ENCODE data around the gene ST6GALNAC2.
"Not testable (repeated sequence)": the region's sequence is repeated elsewhere in the genome, so short reads cannot be mapped to it uniquely, and the experiment has no call there.

Gene ST6GALNAC2

GRCh38 chr17:76585649-76586593 is at the start of gene ST6GALNAC2:
ST6GALNAC2 (minus strand) TSS chr17:76585860; CDS start chr17:76585808, 52 bp downstream.
- DNase-seq (ENCODE audit: low read depth, low spot score), result no peak

GRCh38 chr17:76635039-76635438 is 49.4 kb upstream of the ST6GALNAC2 start:
- DNase-seq (ENCODE audit: low read depth, low spot score), result no peak

- DNase-seq (ENCODE audit: low read depth, low spot score), result no peak
Observed at GRCh38 chr17:76633628-76634328, 48.1 kb upstream of the ST6GALNAC2 start.

- no peak for DNase-seq (ENCODE audit: low read depth, low spot score)
Observed at GRCh38 chr17:76631821-76632565, 46.3 kb upstream of the ST6GALNAC2 start.

GRCh38 chr17:76630151-76630550 is 44.5 kb upstream of the ST6GALNAC2 start:
- no peak for DNase-seq (ENCODE audit: low read depth, low spot score)

GRCh38 chr17:76627510-76627909 is 41.9 kb upstream of the ST6GALNAC2 start:
- no peak for DNase-seq (ENCODE audit: low read depth, low spot score)

- no peak for DNase-seq (ENCODE audit: low read depth, low spot score)
Observed at GRCh38 chr17:76626442-76626841, 40.8 kb upstream of the ST6GALNAC2 start.

GRCh38 chr17:76625496-76625895 is 39.8 kb upstream of the ST6GALNAC2 start:
- no peak for DNase-seq (ENCODE audit: low read depth, low spot score)

- DNase-seq (ENCODE audit: low read depth, low spot score), result peak; percentile 24
Observed at GRCh38 chr17:76623271-76624146, 37.8 kb upstream of the ST6GALNAC2 start.

GRCh38 chr17:76617838-76618237 is 32.2 kb upstream of the ST6GALNAC2 start:
- no peak for DNase-seq (ENCODE audit: low read depth, low spot score)

GRCh38 chr17:76614912-76615617 is 29.4 kb upstream of the ST6GALNAC2 start:
- DNase-seq (ENCODE audit: low read depth, low spot score), result no peak

GRCh38 chr17:76614064-76614759 is 28.6 kb upstream of the ST6GALNAC2 start:
- not testable (repeated sequence) for DNase-seq (ENCODE audit: low read depth, low spot score)

GRCh38 chr17:76612977-76613851 is 27.6 kb upstream of the ST6GALNAC2 start:
- DNase-seq (ENCODE audit: low read depth, low spot score), result no peak

- no peak for DNase-seq (ENCODE audit: low read depth, low spot score)
Observed at GRCh38 chr17:76612465-76612864, 26.8 kb upstream of the ST6GALNAC2 start.

- no peak for DNase-seq (ENCODE audit: low read depth, low spot score)
Observed at GRCh38 chr17:76611758-76612157, 26.1 kb upstream of the ST6GALNAC2 start.

- DNase-seq (ENCODE audit: low read depth, low spot score), result not testable (repeated sequence)
Observed at GRCh38 chr17:76611080-76611749, 25.6 kb upstream of the ST6GALNAC2 start.

GRCh38 chr17:76606685-76607084 is 21.0 kb upstream of the ST6GALNAC2 start:
- DNase-seq (ENCODE audit: low read depth, low spot score), result not testable (repeated sequence)

- DNase-seq (ENCODE audit: low read depth, low spot score), result no peak
Observed at GRCh38 chr17:76601065-76601464, 15.4 kb upstream of the ST6GALNAC2 start.
